ENCODE results near the gene ZNF670. TPM values are rescaled to one million over a fixed set of nuclear protein-coding genes. Genes with fewer than 3 reads are reported as not detected.

ZNF670 gene
- total and polyA plus RNA-seq, 2 donors (not counting 1 experiment from before 2014, with no cell fraction given): 2.3 to 3.0 TPM

DNA sequence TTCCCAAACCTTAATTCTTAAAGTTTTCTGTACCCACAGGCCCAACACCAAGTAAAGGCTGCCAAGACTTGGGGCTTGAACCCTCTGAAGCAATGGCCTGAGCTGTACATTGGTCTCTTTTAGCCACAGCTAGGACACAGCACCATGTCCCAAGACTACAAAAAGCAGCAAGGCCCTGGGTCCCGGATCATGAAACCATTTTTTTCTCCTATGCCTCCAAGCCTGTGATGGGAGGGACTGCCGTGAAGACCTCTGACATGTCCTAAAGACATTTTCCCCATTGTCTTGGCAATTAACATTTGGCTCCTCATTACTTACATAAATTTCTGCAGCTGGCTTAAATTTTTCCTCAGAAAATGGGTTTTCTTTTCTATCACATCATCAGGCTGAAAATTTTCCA is 30.9 kb downstream of the ZNF670 start:
- Histone ChIP-seq H2AFZ (ENCODE audit: low read length) (no peak overlapping the region), H3K9ac (ENCODE audit: insufficient read depth, low read length) (no peak overlapping the region), H3K4me2 (ENCODE audit: extremely low read depth, insufficient read depth, low read length) (no peak overlapping the region), H4K20me1 (ENCODE audit: control insufficient read depth, extremely low read depth, insufficient read depth, low read length) (no peaks in the 10 kb centered on the region), H3K79me2 (ENCODE audit: control insufficient read depth, insufficient read depth, low read length) (no peaks in the 10 kb centered on the region), H3K4me3 (replicated peaks in 1 of 4; ENCODE audit: control extremely low read depth in 1 of 4, insufficient read depth in 1 of 4, low read depth in 3 of 4, low read length in 4 of 4) (no peak overlapping the region), H3K4me1 (ENCODE audit: control insufficient read depth, extremely low read depth, insufficient read depth, low read length) (no peaks in the 10 kb centered on the region), H3K27me3 (ENCODE audit: control insufficient read depth, insufficient read depth, low read length) (no peaks in the 10 kb centered on the region), H3K27ac (ENCODE audit: insufficient read depth, low read length) (no peak overlapping the region), H3K9me3 (ENCODE audit: control insufficient read depth, insufficient read depth, low read depth, low read length) (no peaks in the 10 kb centered on the region), H3K36me3 (ENCODE audit: control insufficient read depth, insufficient read depth, low read length) (no peaks in the 10 kb centered on the region)
- DNase-seq (ENCODE audit: low read depth in 2 of 2): no peak
- TF ChIP-seq, protein P1, sequence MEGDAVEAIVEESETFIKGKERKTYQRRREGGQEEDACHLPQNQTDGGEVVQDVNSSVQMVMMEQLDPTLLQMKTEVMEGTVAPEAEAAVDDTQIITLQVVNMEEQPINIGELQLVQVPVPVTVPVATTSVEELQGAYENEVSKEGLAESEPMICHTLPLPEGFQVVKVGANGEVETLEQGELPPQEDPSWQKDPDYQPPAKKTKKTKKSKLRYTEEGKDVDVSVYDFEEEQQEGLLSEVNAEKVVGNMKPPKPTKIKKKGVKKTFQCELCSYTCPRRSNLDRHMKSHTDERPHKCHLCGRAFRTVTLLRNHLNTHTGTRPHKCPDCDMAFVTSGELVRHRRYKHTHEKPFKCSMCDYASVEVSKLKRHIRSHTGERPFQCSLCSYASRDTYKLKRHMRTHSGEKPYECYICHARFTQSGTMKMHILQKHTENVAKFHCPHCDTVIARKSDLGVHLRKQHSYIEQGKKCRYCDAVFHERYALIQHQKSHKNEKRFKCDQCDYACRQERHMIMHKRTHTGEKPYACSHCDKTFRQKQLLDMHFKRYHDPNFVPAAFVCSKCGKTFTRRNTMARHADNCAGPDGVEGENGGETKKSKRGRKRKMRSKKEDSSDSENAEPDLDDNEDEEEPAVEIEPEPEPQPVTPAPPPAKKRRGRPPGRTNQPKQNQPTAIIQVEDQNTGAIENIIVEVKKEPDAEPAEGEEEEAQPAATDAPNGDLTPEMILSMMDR (conservative IDR thresholded peaks at IDR 0.05 in 1 of 2, IDR thresholded peaks at IDR 0.05 in 1 of 2; ENCODE audit: low read depth in 1 of 2, low read length in 2 of 2): no peak
- no peak for TF ChIP-seq EZH2 (IDR thresholded peaks at IDR 0.05; ENCODE audit: low read length, missing control alignments)

DNA sequence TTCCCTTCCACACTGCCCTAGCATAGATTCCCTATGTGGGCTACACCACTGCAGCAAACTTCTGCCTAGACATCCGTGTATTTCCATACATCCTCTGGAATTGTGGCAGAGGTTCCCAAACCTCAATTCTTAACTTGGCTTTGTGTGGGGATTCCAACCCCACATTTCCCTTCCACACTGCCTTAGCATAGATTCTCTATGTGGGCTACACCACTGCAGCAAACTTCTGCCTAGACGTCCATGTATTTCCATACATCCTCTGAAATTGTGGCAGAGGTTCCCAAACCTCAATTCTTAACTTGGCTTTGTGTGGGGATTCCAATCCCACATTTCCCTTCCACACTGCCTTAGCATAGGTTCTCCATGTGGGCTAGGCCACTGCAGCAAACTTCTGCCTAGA is 31.4 kb downstream of the ZNF670 start:
- Histone ChIP-seq H3K27me3 (ENCODE audit: control insufficient read depth, insufficient read depth, low read length) (no peaks in the 10 kb centered on the region), H3K9me3 (ENCODE audit: control insufficient read depth, insufficient read depth, low read depth, low read length) (no peaks in the 10 kb centered on the region), H3K79me2 (ENCODE audit: control insufficient read depth, insufficient read depth, low read length) (no peaks in the 10 kb centered on the region), H3K27ac (ENCODE audit: insufficient read depth, low read length) (no peak overlapping the region), H2AFZ (ENCODE audit: low read length) (no peak overlapping the region), H3K9ac (ENCODE audit: insufficient read depth, low read length) (no peak overlapping the region), H4K20me1 (ENCODE audit: control insufficient read depth, extremely low read depth, insufficient read depth, low read length) (no peaks in the 10 kb centered on the region), H3K36me3 (ENCODE audit: control insufficient read depth, insufficient read depth, low read length) (no peaks in the 10 kb centered on the region), H3K4me3 (replicated peaks in 1 of 4; ENCODE audit: control extremely low read depth in 1 of 4, insufficient read depth in 1 of 4, low read depth in 3 of 4, low read length in 4 of 4) (no peak overlapping the region), H3K4me2 (ENCODE audit: extremely low read depth, insufficient read depth, low read length) (no peak overlapping the region), H3K4me1 (ENCODE audit: control insufficient read depth, extremely low read depth, insufficient read depth, low read length) (no peaks in the 10 kb centered on the region)
- DNase-seq (ENCODE audit: low read depth in 2 of 2): no peak
- TF ChIP-seq EZH2 (IDR thresholded peaks at IDR 0.05; ENCODE audit: low read length, missing control alignments): no peak

DNA sequence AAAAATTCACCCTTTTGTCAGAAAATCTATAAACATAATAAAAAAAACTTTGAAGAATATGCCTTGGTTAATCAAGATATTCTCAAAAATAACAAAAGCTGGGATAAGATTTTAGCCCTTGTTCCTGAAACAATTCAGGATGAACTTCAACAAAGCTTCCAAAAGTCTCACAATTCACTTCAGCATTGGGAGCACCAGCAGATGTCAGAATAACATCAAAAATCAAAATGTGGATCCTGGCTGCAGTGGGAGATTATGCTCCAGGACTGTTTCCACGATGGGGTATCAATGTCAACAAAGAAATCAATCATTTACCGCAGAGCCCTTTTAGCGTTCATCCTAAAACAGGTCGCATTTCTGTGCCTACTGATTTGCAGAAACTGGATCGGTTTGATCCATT is 35.2 kb downstream of the ZNF670 start:
- no peak for TF ChIP-seq EZH2 (IDR thresholded peaks at IDR 0.05; ENCODE audit: low read length, missing control alignments)
- TF ChIP-seq, protein P1 (conservative IDR thresholded peaks at IDR 0.05 in 1 of 2, IDR thresholded peaks at IDR 0.05 in 1 of 2; ENCODE audit: low read depth in 1 of 2, low read length in 2 of 2): no peak
- Histone ChIP-seq H3K4me2 (ENCODE audit: extremely low read depth, insufficient read depth, low read length) (no peak overlapping the region), H3K79me2 (ENCODE audit: control insufficient read depth, insufficient read depth, low read length) (no peaks in the 10 kb centered on the region), H3K9me3 (ENCODE audit: control insufficient read depth, insufficient read depth, low read depth, low read length) (no peaks in the 10 kb centered on the region), H3K4me1 (ENCODE audit: control insufficient read depth, extremely low read depth, insufficient read depth, low read length) (no peaks in the 10 kb centered on the region), H3K27ac (ENCODE audit: insufficient read depth, low read length) (no peak overlapping the region), H2AFZ (ENCODE audit: low read length) (no peak overlapping the region), H3K27me3 (ENCODE audit: control insufficient read depth, insufficient read depth, low read length) (no peaks in the 10 kb centered on the region), H3K9ac (ENCODE audit: insufficient read depth, low read length) (no peak overlapping the region), H3K4me3 (replicated peaks in 1 of 4; ENCODE audit: control extremely low read depth in 1 of 4, insufficient read depth in 1 of 4, low read depth in 3 of 4, low read length in 4 of 4) (no peak overlapping the region), H4K20me1 (ENCODE audit: control insufficient read depth, extremely low read depth, insufficient read depth, low read length) (no peaks in the 10 kb centered on the region), H3K36me3 (ENCODE audit: control insufficient read depth, insufficient read depth, low read length) (no peaks in the 10 kb centered on the region)
- no peak for DNase-seq (ENCODE audit: low read depth in 2 of 2)

Measured in fibroblast of lung (primary cell).